HepG2 (cell line): ENCODE results near the gene CPED1. TPM values are rescaled to one million over a fixed set of nuclear protein-coding genes. Genes with fewer than 3 reads are reported as not detected.

Experiments used
- ATAC-seq: fragments of 200-7000 bp; cut with Tn5 transposase; 3 replicates; pipeline ENCODE4 v1.9.1; 2020; ENCODE audit warnings: mild to moderate bottlenecking, moderate library complexity
- BruUV-seq: library from RNA; stranded (reverse); fragments of 400-500 nt; replicated peaks from 2 replicates; lab custom pipeline; 2021; lab: Mats Ljungman, UMichigan
- CTCF ChIA-PET: fragments of 300-600 bp; formaldehyde crosslinking; extraction: SDS; loops from one replicate; lab custom pipeline; 2021; ENCODE audit warnings: low total read pairs, inconsistent platforms, low intra/inter-chr PET ratio; lab: Yijun Ruan, JAX
- POLR2A ChIA-PET: fragments of 350-600 bp; sonication (Branson Sonifier 250); formaldehyde crosslinking; loops from one replicate; lab custom pipeline; 2020; ENCODE audit warnings: antibody characterized with exemption, inconsistent platforms; lab: Yijun Ruan, JAX
- DNase-seq: peaks from one replicate; pipeline ENCODE4 v3.0.0-alpha.2; 2015; ENCODE audit warnings: low spot score
- FAIRE-seq: peaks from 3 replicates; lab custom pipeline; 2011; peaks lifted over from hg19 to GRCh38; lab: Jason Lieb, UNC
- H2AFZ ChIP-seq: one replicate; pipeline ENCODE4 v1.6.1; 2011; ENCODE audit warnings: low read length, inconsistent platforms
- H3K27ac ChIP-seq: fragments of 300-600 bp; 3 replicates; pipeline ENCODE4 v1.8.0; 2011; ENCODE audit warnings: mixed run types, mild to moderate bottlenecking, mixed read lengths, low read length, inconsistent platforms; ENCODE audit not compliant: insufficient read depth; ENCODE audit errors: extremely low read length
- H3K27me3 ChIP-seq, 2 experiments: fragments of 200-600 bp in 1 of 2; 2 replicates in 1 of 2; 3 replicates in 1 of 2; pipeline versions ENCODE4 v1.6.0 to v1.8.0; 2011; ENCODE audit warnings: low read length in 2 of 2, mild to moderate bottlenecking in 2 of 2, moderate library complexity in 2 of 2, inconsistent platforms in 1 of 2; ENCODE audit not compliant: insufficient read depth in 2 of 2, control insufficient read depth in 1 of 2
- H3K36me3 ChIP-seq, 2 experiments: fragments of 200-600 bp in 1 of 2; replicated peaks in 1 of 2; 2 replicates in 1 of 2; 3 replicates in 1 of 2; pipeline versions ENCODE4 v1.5.1 to v1.8.0; 2011; ENCODE audit warnings: low read length in 2 of 2, inconsistent platforms in 1 of 2; ENCODE audit not compliant: insufficient read depth in 2 of 2, control insufficient read depth in 1 of 2
- H3K4me1 ChIP-seq: 2 replicates; pipeline ENCODE4 v1.5.1; 2012; ENCODE audit warnings: low read length, inconsistent platforms; ENCODE audit not compliant: insufficient read depth
- H3K4me2 ChIP-seq: 2 replicates; pipeline ENCODE4 v1.6.0; 2011; ENCODE audit warnings: low read depth, low read length, inconsistent platforms
- H3K4me3 ChIP-seq, 3 experiments: fragments of 200-600 bp in 1 of 3; sonication (generic), shearing (Covaris generic) in 1 of 3; replicated peaks in 1 of 3; 2 replicates each; pipeline ENCODE4 v1.5.1; 2011 to 2016; ENCODE audit warnings: low read length in 3 of 3, inconsistent platforms in 2 of 3, low read depth in 2 of 3, mild to moderate bottlenecking in 2 of 3, control low read depth in 1 of 3, mixed read lengths in 1 of 3; ENCODE audit not compliant: insufficient read depth in 1 of 3
- H3K79me2 ChIP-seq: one replicate; pipeline ENCODE4 v1.6.1; 2011; ENCODE audit warnings: low read length, inconsistent platforms; ENCODE audit not compliant: insufficient read depth
- H3K9ac ChIP-seq: 2 replicates; pipeline ENCODE4 v1.6.0; 2011; ENCODE audit warnings: mild to moderate bottlenecking, low read depth, low read length, inconsistent platforms; ENCODE audit not compliant: insufficient read depth
- H3K9me3 ChIP-seq: 2 replicates; pipeline ENCODE4 v1.5.1; 2012; ENCODE audit warnings: mild to moderate bottlenecking, low read length
- H4K20me1 ChIP-seq: 2 replicates; pipeline ENCODE4 v1.6.0; 2011; ENCODE audit warnings: inconsistent platforms, mild to moderate bottlenecking, low read length, moderate library complexity; ENCODE audit not compliant: insufficient read depth
- FOXC1 ChIP-seq: sonication (generic); formaldehyde crosslinking; IDR thresholded peaks from 2 replicates; pipeline ENCODE4 v1.8.0; 2022; ENCODE audit warnings: mild to moderate bottlenecking, missing genetic modification reagents, borderline replicate concordance
- GATA4 ChIP-seq: sonication (generic); IDR thresholded peaks from 2 replicates; pipeline ENCODE4 v1.6.1; 2016; ENCODE audit warnings: antibody characterized with exemption, low read depth, borderline replicate concordance
- HDAC1 ChIP-seq: sonication (generic); formaldehyde crosslinking; IDR thresholded peaks from 2 replicates; pipeline ENCODE4 v1.5.1; 2020; ENCODE audit warnings: mild to moderate bottlenecking, missing genetic modification reagents
- NBN ChIP-seq: fragments of 450-650 bp; conservative IDR thresholded peaks from 2 replicates; pipeline ENCODE4 v1.6.1; 2017
- NFIB ChIP-seq: sonication (generic); formaldehyde crosslinking; IDR thresholded peaks from 2 replicates; pipeline ENCODE4 v1.9.0; 2021; ENCODE audit warnings: missing genetic modification reagents, mild to moderate bottlenecking, borderline replicate concordance
- SMC3 ChIP-seq: IDR thresholded peaks from 2 replicates; pipeline ENCODE4 v1.6.1; 2011; ENCODE audit warnings: low read length, improper control_type of control experiment
- ZBTB1 ChIP-seq: sonication (generic); formaldehyde crosslinking; IDR thresholded peaks from 2 replicates; pipeline ENCODE4 v1.4.0; 2020; ENCODE audit warnings: missing genetic modification reagents, borderline replicate concordance
- ZNF672 ChIP-seq: sonication (generic); formaldehyde crosslinking; IDR thresholded peaks from 2 replicates; pipeline ENCODE4 v1.8.1; 2022; ENCODE audit warnings: missing genetic modification reagents
- ZNF746 ChIP-seq: sonication (generic); formaldehyde crosslinking; IDR thresholded peaks from 2 replicates; pipeline ENCODE4 v1.8.0; 2022; ENCODE audit warnings: mild to moderate bottlenecking, missing genetic modification reagents
- ZNF879 ChIP-seq: sonication (generic); formaldehyde crosslinking; IDR thresholded peaks from 2 replicates; pipeline ENCODE4 v1.8.1; 2023; ENCODE audit warnings: missing genetic modification reagents
- WGBS: methylation state at CpG from one replicate; pipeline ENCODE4 v1.1.6; 2017; ENCODE audit warnings: low lambda C conversion rate; 5-methylcytosine and 5-hydroxymethylcytosine counted together
- in situ Hi-C: cut with HindIII; loops from 2 replicates; pipeline ENCODE4 v1.10.0; 2017; ENCODE audit warnings: low pct_unique_long_range_greater_than_20kb; ENCODE audit not compliant: extremely low pct_ligation_motif_present
- intact Hi-C: fragments of 100-400 bp; cut with micrococcal nuclease; formaldehyde crosslinking; loops from one replicate; pipeline ENCODE4 v1.10.0; 2022; ENCODE audit not compliant: unreplicated experiment
- polyA plus RNA-seq, 8 experiments: library from polyadenylated mRNA; depleted of rRNA in 3 of 8; stranded (reverse) in 7 of 8; unstranded in 1 of 8; fragments of >200 nt; fragmentation: Illumina TruSeq in 4 of 8; extraction: Trizol in 4 of 8; gene quantifications; 2 replicates each; pipeline versions ENCODE4 v1.2.1 to v1.2.3, GENCODE V29; 2011 to 2016; ENCODE audit warnings: low read depth in 4 of 8, missing spikeins in 1 of 8, mixed read lengths in 1 of 8; ENCODE audit not compliant: insufficient read depth in 1 of 8
- total RNA-seq, 5 experiments: library from RNA; depleted of rRNA; stranded (reverse); fragments of >200 nt; fragmentation: Illumina TruSeq; extraction: Trizol; gene quantifications; 2 replicates each; pipeline ENCODE4 v1.2.3, GENCODE V29; 2016; ENCODE audit warnings: low read depth in 1 of 5
- TF ChIP-seq, protein P1 (sequence below): sonication (generic); formaldehyde crosslinking; IDR thresholded peaks from 2 replicates; pipeline ENCODE4 v1.4.0; 2020; ENCODE audit warnings: missing genetic modification reagents, borderline replicate concordance
- TF ChIP-seq, protein P2 (sequence below): sonication (generic); formaldehyde crosslinking; IDR thresholded peaks from 2 replicates; pipeline ENCODE4 v1.4.0; 2020; ENCODE audit warnings: mild to moderate bottlenecking, missing genetic modification reagents, borderline replicate concordance
- TF ChIP-seq, protein P3 (sequence below): sonication (generic); formaldehyde crosslinking; conservative IDR thresholded peaks from 2 replicates; pipeline ENCODE4 v1.4.0; 2020; ENCODE audit warnings: mild to moderate bottlenecking, missing genetic modification reagents, moderate library complexity

The CPED1 gene
- total and polyA plus RNA-seq, 2 of the 13 experiments (the other 11 are each of a cell fraction or from before 2014, with no cell fraction given) = 11.5 to 27.0 TPM

DNA sequence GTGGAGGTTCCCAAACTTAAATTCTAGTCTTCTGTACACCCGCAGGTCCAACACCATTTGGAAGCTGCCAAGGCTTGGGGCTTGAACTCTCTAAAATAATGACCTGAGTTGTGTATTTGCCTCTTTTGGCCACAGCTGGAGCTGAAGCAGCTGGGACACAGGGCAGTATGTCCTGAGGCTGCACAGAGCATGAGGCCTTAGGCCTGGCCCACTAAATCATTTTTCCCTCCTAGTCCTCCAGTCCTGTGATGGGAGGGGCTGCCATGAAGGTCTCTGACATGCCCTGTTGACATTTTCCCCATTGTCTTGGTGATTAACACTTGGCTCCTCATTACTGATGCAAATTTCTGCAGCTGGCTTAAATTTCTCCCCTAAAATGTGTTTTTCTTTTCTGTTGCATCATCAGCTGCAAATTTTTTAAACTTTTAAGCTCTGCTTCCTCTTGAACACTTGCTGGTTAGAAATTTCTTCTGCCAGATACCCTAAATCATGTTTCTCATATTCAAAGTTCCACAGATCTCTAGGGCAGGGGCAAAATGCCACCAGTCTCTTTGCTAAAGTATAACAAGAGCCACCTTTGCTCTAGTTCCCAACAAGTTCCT, 296.7 kb downstream of the CPED1 start:
- Histone ChIP-seq H3K79me2 (no peaks in the 10 kb centered on the region), H3K27ac (no peak overlapping the region), H3K36me3 (no peaks in the 10 kb centered on the region), H2AFZ (no peak overlapping the region), H3K4me3 (no peak overlapping the region), H3K9ac (no peak overlapping the region), H3K27me3 (no peaks in the 10 kb centered on the region), H3K4me1 (no peaks in the 10 kb centered on the region), H3K9me3 (peaks cover 14% of the 10 kb centered on the region), H3K4me2 (no peak overlapping the region), H4K20me1 (no peaks in the 10 kb centered on the region)
- ChIA-PET POLR2A (no interaction called here), CTCF (no interaction called here)
- ATAC-seq (no peak), DNase-seq (no peak), FAIRE-seq (no peak)
- no TSS peak for BruUV-seq
- WGBS = 67% methylated on average over 1 of the region's 1 CpG
- TF ChIP-seq, protein P1, sequence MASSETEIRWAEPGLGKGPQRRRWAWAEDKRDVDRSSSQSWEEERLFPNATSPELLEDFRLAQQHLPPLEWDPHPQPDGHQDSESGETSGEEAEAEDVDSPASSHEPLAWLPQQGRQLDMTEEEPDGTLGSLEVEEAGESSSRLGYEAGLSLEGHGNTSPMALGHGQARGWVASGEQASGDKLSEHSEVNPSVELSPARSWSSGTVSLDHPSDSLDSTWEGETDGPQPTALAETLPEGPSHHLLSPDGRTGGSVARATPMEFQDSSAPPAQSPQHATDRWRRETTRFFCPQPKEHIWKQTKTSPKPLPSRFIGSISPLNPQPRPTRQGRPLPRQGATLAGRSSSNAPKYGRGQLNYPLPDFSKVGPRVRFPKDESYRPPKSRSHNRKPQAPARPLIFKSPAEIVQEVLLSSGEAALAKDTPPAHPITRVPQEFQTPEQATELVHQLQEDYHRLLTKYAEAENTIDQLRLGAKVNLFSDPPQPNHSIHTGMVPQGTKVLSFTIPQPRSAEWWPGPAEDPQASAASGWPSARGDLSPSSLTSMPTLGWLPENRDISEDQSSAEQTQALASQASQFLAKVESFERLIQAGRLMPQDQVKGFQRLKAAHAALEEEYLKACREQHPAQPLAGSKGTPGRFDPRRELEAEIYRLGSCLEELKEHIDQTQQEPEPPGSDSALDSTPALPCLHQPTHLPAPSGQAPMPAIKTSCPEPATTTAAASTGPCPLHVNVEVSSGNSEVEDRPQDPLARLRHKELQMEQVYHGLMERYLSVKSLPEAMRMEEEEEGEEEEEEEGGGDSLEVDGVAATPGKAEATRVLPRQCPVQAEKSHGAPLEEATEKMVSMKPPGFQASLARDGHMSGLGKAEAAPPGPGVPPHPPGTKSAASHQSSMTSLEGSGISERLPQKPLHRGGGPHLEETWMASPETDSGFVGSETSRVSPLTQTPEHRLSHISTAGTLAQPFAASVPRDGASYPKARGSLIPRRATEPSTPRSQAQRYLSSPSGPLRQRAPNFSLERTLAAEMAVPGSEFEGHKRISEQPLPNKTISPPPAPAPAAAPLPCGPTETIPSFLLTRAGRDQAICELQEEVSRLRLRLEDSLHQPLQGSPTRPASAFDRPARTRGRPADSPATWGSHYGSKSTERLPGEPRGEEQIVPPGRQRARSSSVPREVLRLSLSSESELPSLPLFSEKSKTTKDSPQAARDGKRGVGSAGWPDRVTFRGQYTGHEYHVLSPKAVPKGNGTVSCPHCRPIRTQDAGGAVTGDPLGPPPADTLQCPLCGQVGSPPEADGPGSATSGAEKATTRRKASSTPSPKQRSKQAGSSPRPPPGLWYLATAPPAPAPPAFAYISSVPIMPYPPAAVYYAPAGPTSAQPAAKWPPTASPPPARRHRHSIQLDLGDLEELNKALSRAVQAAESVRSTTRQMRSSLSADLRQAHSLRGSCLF = no peak
- TF ChIP-seq FOXC1 (CRISPR knock-in tag) (no peak), SMC3 (no peak), NBN (no peak), GATA4 (no peak), HDAC1 (CRISPR knock-in tag) (no peak), NFIB (no peak), ZNF879 (CRISPR knock-in tag) (no peak), ZNF746 (CRISPR knock-in tag) (no peak), ZBTB1 (no peak), ZNF672 (CRISPR knock-in tag) (no peak)
- TF ChIP-seq, protein P2, sequence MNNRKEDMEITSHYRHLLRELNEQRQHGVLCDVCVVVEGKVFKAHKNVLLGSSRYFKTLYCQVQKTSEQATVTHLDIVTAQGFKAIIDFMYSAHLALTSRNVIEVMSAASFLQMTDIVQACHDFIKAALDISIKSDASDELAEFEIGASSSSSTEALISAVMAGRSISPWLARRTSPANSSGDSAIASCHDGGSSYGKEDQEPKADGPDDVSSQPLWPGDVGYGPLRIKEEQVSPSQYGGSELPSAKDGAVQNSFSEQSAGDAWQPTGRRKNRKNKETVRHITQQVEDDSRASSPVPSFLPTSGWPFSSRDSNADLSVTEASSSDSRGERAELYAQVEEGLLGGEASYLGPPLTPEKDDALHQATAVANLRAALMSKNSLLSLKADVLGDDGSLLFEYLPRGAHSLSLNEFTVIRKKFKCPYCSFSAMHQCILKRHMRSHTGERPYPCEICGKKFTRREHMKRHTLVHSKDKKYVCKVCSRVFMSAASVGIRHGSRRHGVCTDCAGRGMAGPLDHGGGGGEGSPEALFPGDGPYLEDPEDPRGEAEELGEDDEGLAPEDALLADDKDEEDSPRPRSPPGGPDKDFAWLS (CRISPR knock-in tag) = no peak
- TF ChIP-seq, protein P3, sequence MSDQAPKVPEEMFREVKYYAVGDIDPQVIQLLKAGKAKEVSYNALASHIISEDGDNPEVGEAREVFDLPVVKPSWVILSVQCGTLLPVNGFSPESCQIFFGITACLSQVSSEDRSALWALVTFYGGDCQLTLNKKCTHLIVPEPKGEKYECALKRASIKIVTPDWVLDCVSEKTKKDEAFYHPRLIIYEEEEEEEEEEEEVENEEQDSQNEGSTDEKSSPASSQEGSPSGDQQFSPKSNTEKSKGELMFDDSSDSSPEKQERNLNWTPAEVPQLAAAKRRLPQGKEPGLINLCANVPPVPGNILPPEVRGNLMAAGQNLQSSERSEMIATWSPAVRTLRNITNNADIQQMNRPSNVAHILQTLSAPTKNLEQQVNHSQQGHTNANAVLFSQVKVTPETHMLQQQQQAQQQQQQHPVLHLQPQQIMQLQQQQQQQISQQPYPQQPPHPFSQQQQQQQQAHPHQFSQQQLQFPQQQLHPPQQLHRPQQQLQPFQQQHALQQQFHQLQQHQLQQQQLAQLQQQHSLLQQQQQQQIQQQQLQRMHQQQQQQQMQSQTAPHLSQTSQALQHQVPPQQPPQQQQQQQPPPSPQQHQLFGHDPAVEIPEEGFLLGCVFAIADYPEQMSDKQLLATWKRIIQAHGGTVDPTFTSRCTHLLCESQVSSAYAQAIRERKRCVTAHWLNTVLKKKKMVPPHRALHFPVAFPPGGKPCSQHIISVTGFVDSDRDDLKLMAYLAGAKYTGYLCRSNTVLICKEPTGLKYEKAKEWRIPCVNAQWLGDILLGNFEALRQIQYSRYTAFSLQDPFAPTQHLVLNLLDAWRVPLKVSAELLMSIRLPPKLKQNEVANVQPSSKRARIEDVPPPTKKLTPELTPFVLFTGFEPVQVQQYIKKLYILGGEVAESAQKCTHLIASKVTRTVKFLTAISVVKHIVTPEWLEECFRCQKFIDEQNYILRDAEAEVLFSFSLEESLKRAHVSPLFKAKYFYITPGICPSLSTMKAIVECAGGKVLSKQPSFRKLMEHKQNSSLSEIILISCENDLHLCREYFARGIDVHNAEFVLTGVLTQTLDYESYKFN = no peak
- in situ Hi-C loops = no loop called here
- intact Hi-C loops = no loop called here
